Measurements from ENCODE around the gene FHL2. TPM values are rescaled to one million over a fixed set of nuclear protein-coding genes. Genes with fewer than 3 reads are reported as not detected.

FHL2 gene
- total and polyA plus RNA-seq, 12 donors, result 41.2 to 213 (median 103) TPM

- Histone ChIP-seq H3K4me3 (no peak overlapping the region), H3K27me3 (no peaks in the 10 kb centered on the region), H3K36me3 (replicated peaks in 1 of 2) (no peaks in the 10 kb centered on the region), H3K27ac (no peak overlapping the region), H3K4me1 (replicated peaks in 1 of 2) (peaks cover 5 to 19% of the 10 kb centered on the region in 2 donors), H3K9me3 (replicated peaks in 1 of 3) (no peaks in the 10 kb centered on the region)
- DNase-seq, result no peak
- 76 to 93% (median 84%) methylated on average over 7 of the region's 7 CpGs for WGBS, 4 donors
- no peak for TF ChIP-seq POLR2A (IDR thresholded peaks at IDR 0.05)
- TF ChIP-seq CTCF (IDR thresholded peaks at IDR 0.05), result no peak
- intact Hi-C loops (cut with DNase I), result no loop called here
Observed at GRCh38 chr2:105320651-105321215, 78.1 kb downstream of the FHL2 start.

- Histone ChIP-seq H3K9me3 (replicated peaks in 1 of 3) (no peaks in the 10 kb centered on the region), H3K4me3 (no peak overlapping the region), H3K36me3 (replicated peaks in 1 of 2) (no peaks in the 10 kb centered on the region), H3K4me1 (replicated peaks in 1 of 2) (peaks cover 5 to 10% of the 10 kb centered on the region in 2 donors), H3K27me3 (no peaks in the 10 kb centered on the region), H3K27ac (no peak overlapping the region)
- WGBS, 4 donors, result 91 to 96% (median 95%) methylated on average over 3 of the region's 3 CpGs
- TF ChIP-seq POLR2A (IDR thresholded peaks at IDR 0.05), result no peak
- TF ChIP-seq CTCF (IDR thresholded peaks at IDR 0.05), result no peak
- no peak for DNase-seq
- intact Hi-C loops (cut with DNase I), result no loop called here
Observed at GRCh38 chr2:105317937-105318336, 80.9 kb downstream of the FHL2 start.

GRCh38 chr2:105315314-105315713 lies 83.5 kb downstream of the FHL2 start:
- intact Hi-C loops (cut with DNase I), result no loop called here
- no peaks in the 10 kb centered on the region for H3K27me3 ChIP-seq
- no peaks in the 10 kb centered on the region for H3K4me1 ChIP-seq (replicated peaks in 1 of 2)
- H3K36me3 ChIP-seq (replicated peaks in 1 of 2), result no peaks in the 10 kb centered on the region
- WGBS, 4 donors, result 85 to 90% (median 89%) methylated on average over 3 of the region's 3 CpGs
- no peak for TF ChIP-seq CTCF (IDR thresholded peaks at IDR 0.05)
- no peak for TF ChIP-seq POLR2A (IDR thresholded peaks at IDR 0.05)
- no peak for DNase-seq
- no peak overlapping the region for H3K27ac ChIP-seq
- no peaks in the 10 kb centered on the region for H3K9me3 ChIP-seq (replicated peaks in 1 of 3)
- no peak overlapping the region for H3K4me3 ChIP-seq

- Histone ChIP-seq H3K4me1 (replicated peaks in 1 of 2) (no peaks in the 10 kb centered on the region), H3K27me3 (no peaks in the 10 kb centered on the region), H3K36me3 (replicated peaks in 1 of 2) (no peaks in the 10 kb centered on the region), H3K27ac (no peak overlapping the region), H3K4me3 (no peak overlapping the region), H3K9me3 (replicated peaks in 1 of 3) (no peaks in the 10 kb centered on the region)
- no peak for DNase-seq
- TF ChIP-seq CTCF (IDR thresholded peaks at IDR 0.05), result no peak
- no peak for TF ChIP-seq POLR2A (IDR thresholded peaks at IDR 0.05)
- intact Hi-C loops (cut with DNase I), result no loop called here
Observed at GRCh38 chr2:105313877-105314276, 85.0 kb downstream of the FHL2 start.

Other genes starting within 250 kb of the FHL2 start
- under 1 TPM in 1 of 9 donors, not detected in 8; 0.14 TPM for gene GPR45, start 157.3 kb downstream of the FHL2 start, total RNA-seq
- not detected for gene GPR45, start 157.3 kb downstream of the FHL2 start, polyA plus RNA-seq
- 10 to 100 TPM; 11.2 to 29.7 (median 24.0) TPM for gene TGFBRAP1, start 69.3 kb downstream of the FHL2 start, total RNA-seq
- 10 to 100 TPM in 1 of 3 donors, 1 to 10 TPM in 2; 5.1 to 13.7 (median 6.2) TPM for gene TGFBRAP1, start 69.3 kb downstream of the FHL2 start, polyA plus RNA-seq
- gene C2orf49, start 61.5 kb downstream of the FHL2 start, total RNA-seq, result 10 to 100 TPM in 7 of 9 donors, 1 to 10 TPM in 2; 9.3 to 18.6 (median 15.8) TPM
- gene C2orf49, start 61.5 kb downstream of the FHL2 start, polyA plus RNA-seq, result 10 to 100 TPM in 1 of 3 donors, 1 to 10 TPM in 2; 5.9 to 17.8 (median 7.4) TPM

Measured in adrenal gland (tissue), 12 donors.